GM21447 (cell line): ENCODE data around the gene ARHGAP30.
"Not testable (repeated sequence)": the region's sequence is repeated elsewhere in the genome, so short reads cannot be mapped to it uniquely, and the experiment has no call there.

Source experiments
- ATAC-seq: cut with Tn5 transposase; IDR thresholded peaks from one replicate; pipeline ENCODE4 v1.9.1; 2021; ENCODE audit not compliant: unreplicated experiment

The ARHGAP30 gene

DNA sequence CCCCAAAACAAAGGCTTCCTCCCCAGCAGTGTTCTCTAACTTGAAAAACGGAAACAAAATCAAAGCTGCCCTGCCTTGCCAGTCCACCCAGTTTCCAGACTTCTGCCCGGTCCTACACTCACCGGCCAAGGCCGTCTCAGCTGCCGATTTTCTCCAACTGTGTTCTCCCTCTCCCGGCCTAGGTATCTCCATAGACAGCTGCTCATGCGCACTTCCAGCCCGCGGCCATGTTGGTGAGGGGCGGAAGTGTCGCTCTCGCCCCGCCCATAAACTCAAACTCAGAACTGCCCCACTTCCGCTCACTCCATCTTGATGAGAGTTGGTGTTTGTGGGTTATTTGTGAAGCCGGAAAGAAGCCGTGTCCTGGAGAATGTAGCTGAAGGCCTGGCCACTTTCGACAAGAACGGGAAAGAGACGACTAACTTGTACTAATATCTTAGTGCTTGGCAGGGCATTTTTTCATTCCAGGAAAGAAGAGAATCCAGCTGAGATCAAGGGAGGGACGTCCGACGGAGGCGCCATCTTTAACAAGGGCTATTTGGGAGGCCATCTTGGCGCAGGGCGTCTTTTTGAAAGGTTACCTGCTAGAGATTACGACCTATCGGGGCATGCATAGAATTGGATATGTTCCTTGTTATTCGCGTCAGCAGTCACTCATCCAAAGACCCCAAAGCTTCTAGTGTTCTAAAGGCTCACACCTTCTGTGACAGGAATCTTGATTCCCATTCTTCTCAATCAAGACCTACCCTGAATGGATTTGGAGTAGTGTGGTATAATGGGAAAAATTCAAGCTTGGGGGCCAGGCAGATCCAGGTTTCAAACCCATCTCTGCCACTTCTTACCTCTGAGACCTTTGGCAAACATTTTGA lies 23.7 kb downstream of the ARHGAP30 start, which contains the start of gene USF1:
Gene USF1, minus strand, starts transcription at position 242 of the 869 bp plus-strand sequence. CDS start 2,702 bp downstream, outside the sequence.
- peak; percentile 59 for ATAC-seq

DNA sequence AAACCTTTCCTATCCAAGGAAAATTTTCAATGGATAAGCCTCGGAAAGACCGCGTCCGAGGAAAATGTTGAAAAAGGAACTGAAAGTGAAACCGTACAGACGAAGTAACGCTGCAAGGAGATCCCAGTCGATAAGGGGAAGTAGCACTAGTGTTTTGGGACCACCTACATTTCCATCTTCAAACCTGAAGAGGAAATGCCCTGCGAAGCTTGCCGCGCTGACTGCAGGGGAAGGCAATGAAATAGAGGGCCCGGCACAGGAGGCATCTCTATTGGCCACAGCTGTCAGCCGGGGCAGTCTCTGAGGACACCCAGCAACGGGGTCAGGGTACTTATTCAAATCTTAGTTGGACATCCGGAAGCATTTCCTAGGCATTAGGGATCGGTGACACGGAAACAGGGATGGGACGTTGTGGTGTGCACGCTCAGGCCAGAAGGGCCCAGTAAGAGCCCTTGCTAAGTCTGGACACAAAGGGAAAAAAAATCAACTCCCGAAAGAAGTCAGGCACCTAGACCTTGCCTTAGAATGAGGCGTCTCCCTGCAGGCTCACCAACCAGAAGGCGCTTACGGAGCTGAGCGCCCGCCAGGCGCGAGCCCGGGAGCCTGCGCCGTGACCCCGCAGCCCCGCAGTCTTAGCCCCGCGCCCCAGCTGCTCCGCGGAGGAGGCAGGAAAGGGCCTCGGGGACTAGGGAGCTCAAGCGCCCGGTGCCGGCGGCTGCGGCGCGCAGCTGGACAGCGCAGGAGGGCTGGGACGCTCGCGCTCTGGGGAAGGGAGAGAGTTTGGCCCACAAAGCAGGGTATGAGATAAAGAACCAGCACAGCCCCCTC lies 24.6 kb downstream of the ARHGAP30 start:
- peak; percentile 46 for ATAC-seq

DNA sequence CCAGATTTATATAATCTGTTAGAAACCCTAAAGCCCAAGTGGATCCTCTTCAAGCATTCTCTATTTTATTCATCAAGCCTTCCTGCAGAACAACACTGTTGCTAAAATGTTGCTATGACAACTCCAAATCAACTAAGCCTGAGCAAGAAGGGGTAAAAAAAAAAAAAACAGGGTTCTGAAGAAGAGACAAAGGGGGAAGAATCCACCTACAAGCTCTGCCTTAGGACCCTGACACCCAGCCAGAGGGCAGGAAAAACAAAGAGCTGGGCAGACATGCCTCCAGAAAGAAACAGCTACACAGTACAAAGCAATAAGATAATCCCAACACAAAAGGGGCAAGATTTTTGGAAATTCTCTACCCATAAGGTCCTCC lies 25.2 kb downstream of the ARHGAP30 start:
- no peak for ATAC-seq

DNA sequence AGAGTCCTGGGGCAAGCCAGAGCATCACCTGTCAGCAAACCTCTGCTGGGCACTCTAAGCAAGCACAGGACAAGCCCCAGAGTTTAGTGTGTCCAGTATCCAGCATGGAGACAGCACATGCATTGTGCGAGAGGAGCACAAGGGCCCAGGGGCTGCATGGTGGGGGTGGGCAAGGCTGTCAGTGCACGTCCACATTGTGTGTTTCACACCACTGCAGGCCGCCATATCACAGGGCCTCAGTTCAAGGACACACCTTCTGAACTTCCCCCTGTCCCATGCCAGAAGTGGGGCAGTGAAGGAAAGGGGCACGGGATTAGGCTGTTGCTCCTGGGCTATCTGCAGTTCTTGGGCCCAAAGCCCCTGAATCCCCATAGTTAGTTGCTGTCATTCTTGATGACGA lies 30.1 kb downstream of the ARHGAP30 start:
- no peak for ATAC-seq

DNA sequence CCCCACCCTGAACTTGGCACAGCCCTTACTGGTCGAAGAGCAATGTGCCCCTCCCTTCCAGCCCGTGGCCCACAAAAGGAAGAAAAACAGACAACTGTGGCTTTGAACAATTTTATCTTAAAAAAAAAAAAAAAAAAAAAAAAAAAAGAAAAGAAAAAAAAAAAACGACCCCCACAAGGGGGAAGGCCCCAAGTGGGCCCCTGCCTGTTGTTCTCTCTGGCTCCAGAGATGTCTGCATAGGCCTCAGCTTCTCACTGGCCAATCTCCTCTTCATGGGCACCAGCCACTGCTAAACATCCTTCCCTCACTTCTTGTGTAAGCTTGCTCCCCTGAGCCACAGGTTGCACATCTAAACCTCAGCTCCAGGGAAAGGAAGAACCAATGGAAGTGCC lies 30.5 kb downstream of the ARHGAP30 start:
- ATAC-seq = no peak

DNA sequence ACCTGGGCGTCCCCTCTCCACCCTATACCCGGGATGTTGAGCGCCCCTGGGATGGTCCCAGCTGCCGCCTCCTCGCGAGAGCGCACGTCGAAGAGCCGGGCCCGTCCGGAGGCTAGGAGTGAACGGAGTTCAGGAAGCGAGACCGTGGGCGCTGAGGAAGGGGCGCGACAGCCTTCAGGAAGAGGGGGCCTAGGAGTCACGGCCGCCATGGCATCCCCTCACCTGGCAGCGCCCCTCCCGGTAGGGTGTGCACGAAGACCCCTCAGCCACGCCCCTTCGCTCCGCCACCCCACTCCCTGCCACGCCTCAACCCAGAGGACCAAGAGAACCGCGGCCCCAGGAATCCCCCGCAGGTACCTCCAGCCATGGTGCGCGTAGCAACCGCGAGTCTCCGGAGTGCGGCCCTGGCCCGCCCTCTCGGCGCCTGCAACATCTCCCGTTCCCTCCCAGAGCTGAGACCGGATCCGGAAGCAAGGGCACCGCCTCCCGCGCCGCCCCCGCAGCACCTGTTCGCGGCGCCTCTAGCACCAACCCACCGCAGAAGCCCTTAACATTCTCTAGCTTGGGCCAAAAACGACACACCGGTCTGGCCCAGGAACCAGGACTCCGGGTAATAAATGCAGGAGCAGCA lies 31.1 kb downstream of the ARHGAP30 start, which contains the start of gene TSTD1:
Gene TSTD1, minus strand, starts transcription at position 442 of the 631 bp plus-strand sequence. Its CDS starts 75 bp downstream, at position 367.
- peak; percentile 83 for ATAC-seq

DNA sequence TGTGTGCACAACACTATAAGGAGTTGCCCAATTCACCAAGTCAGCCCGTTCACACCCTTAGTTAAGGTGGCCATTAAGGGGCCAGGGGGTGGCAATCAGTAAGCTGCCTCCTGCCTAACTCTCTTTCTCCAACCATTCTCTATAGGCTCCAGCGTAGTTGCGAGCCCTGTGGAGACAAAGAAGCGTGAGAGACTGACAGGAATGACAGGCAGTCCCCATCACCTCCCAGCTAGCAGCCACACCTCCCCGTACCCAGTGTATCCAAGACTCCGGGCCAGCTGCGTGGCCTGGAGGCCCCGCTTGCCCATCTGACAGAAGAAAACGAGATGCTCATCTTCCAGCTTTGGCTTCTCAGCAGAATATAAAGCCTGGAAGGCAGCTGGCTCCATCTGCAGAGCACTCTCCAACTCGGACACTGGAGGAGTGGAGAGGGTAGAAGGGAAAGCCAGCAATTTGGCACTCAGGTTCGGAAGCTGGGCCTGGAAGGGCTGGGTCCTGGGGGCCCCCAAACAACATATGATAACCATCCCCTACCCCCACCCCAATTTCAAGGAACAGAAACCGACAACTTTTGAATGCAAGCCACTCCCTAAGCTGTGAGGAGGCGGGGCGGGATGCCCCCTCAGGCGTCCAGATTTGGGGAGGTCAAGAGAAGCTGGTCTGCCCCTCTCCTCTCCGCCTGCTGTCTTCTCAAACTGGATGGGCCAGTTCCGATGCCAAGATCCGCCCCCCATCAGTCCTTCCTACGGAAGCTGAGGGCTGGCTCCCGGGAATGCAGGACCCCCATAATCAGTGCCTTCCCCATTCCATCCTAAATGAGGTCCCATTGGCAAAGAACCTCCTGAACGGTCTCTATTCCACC lies 31.8 kb downstream of the ARHGAP30 start:
- ATAC-seq = peak; percentile 23

DNA sequence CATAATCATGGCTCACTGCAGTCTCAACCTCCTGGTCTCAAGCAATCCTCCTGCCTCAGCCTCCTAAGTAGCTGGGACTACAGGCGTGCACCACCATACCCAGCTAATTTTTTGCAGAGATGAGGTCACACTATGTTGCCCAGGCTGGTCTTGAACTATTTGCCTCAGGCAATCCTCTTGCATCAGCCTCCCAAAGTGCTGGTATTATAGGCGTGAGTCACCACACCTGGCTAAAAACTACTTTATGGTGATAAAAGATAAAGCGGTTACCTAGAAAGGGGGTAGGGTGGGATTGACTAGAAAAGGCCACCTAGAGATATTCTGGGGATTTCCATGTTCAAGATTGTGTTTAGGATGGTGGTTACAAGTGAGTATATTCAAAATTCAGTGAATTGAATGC lies 35.9 kb downstream of the ARHGAP30 start:
- ATAC-seq = no peak

DNA sequence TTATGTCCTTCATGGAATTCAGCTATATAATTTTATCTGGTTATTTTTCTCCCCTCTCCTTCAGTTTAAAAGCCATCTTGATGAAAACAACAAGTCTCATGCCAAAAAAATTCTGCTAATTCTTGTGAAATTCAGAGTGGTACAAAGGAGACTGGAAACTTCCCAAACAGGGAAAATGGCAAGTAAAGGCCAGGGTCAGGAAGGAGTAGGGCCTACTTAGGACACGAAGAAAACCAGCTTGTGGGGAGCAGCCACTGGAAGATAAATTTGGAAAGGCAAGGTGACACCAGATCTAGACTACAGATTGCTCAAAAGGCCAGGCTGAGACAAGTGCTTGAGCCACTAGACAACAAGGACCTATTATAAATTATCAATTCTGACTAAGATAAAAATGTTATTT lies 37.3 kb downstream of the ARHGAP30 start:
- ATAC-seq = no peak

DNA sequence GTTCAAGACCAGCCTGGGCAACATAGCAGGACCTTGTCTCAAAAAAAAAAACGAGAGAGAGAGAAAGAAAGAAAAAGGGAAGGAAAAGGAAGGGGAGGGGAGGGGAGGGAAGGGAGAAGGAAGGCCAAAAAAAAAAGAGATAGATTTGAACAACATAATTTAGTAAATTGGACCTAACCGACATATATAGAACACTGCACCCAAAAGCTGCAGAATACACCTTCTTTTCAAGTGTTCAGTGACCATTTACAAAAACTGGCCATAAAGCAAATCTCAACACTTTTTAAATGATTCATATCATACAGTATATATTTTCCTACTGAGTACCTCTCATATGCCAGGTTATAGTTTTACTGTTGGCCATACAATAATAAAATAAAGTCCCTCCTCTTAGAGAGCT lies 37.8 kb downstream of the ARHGAP30 start:
- ATAC-seq = no peak

DNA sequence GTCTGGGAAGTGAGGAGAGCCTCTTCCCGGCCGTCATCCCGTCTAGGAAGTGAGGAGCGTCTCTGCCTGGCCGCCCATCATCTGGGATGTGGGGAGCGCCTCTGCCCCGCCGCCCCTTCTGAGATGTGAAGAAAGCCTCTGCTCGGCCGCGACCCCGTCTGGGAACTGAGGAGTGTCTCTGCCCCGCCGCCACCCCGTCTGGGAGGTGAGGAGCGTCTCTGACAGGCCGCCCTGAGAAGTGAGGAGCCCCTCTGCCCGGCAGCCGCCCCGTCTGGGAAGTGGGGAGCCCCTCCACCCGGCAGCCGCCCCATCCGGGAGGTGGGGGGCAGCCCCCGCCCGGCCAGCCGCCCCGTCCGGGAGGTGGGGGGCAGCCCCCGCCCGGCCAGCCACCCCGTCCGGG lies 40.2 kb downstream of the ARHGAP30 start:
- not testable (repeated sequence) for ATAC-seq

DNA sequence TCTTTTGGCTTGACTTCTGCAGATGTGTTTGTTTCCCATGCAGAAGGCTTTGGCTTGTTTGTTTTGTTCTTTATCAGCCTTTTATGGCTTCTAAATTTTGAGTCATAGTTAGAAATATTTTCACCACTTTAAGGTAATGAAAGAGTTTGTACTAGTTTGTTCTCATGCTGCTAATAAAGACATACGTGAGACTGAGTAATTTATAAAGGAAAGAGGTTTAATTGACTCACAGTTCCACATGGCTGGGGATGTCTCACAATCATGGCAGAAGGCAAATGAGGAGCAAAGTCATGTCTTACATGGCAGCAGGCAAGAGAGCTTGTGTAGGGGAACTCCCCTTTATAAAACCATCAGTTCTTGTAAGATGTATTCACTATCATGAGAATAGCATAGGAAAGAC lies 42.7 kb downstream of the ARHGAP30 start:
- not testable (repeated sequence) for ATAC-seq

DNA sequence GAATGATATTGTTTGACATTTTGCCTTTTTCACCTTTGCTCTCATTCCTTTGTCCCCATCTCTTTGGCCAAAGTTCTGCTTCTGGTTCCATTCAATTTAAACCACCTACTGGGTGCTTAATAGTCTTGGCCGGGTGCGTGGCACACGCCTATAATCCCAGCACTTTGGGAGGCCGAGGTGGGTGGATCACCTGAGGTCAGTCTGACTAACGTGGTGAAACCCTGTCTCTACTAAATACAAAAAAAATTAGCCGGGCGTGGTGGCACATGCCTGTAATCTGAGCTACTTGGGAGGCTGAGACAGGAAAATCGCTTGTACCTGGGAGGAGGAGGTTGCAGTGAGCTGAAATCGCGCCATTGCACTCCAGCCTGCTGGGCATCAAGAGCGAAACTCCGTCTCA lies 47.3 kb downstream of the ARHGAP30 start:
- not testable (repeated sequence) for ATAC-seq

DNA sequence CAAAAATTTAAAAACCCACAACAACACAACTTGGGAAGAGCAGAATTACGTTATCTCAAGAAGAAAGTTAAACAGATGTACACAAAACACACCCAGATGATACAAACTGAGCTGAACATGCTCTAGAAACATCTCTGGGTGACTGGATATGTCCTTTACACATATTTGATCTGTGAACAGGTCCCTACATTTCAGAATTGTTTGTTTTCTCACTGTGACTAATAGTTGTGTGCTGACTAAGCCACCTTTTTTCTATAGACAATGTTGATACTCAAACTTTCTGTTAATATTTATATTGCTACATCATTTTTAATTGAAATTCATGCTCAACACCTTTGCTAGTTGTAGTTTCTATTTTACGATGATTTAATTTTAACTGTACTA lies 47.7 kb downstream of the ARHGAP30 start:
- no peak for ATAC-seq

DNA sequence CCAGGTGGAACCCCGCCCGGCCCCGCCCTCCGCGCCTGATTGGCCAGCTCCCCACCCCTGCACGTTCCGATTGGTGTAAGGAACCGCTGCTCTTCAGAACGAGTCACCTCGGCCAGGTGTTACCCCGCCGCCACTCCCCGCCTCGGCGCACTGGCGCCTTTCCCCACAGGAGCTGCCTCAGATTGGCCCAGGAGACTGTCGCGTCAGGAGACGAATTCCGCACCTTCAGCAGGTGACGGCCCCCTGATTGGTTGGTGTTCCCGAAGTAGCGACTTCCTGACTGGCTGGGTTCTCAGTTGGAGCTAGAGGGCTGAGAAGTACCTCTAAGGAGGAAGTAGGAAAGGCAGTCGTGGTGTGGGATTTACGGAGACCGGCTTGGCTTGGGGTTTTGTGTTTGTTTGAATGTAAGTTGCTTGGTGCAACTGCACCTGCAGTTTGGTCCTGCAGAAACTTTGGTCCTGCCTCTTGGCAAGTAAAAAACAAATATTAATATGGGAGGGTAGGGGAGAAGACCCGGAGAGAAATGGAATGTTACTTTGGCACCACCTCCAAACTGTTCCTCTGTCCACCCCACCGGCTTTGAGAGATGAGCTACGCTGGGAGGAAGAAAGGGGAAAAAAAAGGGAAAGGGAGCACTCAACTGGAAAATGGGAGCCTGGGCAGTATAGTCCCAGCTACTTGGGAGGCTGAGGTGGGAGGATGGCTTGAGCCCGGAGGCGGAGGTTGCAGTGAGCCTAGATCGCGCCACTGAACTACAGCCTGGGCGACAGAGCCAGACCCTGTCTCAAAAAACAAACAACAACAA lies 48.3 kb downstream of the ARHGAP30 start:
- ATAC-seq = peak; percentile 84

DNA sequence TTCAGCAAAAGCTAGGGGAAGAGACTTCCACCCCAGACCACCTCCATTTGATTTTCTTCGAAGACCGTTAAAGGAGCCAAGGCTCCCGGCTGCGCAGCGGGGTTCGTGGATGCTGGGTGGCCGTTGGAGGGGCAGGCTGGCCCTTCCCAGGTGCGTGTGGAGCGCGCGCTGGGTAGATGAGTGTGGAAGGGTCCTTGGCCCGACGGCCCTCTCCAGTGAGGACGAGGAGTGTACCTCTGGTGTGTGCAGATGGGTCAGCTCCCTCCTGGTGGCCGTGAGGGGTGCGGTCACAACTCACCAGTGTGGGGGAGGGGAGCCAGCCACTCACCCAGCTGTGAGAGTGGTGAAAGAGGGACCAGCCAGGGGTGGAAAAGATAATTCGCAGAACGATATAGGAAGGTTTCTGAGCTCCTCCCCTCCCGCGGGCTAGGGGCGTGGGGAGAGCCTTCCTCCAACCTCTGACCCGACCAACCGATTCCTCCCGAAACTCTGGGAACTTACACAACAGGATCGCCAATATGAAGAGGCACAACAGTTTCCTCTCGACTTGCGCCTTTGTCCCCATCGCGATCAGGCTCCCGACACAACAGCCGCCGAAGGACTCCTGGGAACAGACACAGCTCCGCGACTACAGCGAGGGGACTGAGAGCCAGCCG lies 49.1 kb downstream of the ARHGAP30 start, which contains the start of gene F11R:
Gene F11R, minus strand, starts transcription at position 644 of the 656 bp plus-strand sequence. Its CDS starts 79 bp downstream, at position 565.
- peak; percentile 46 for ATAC-seq

DNA sequence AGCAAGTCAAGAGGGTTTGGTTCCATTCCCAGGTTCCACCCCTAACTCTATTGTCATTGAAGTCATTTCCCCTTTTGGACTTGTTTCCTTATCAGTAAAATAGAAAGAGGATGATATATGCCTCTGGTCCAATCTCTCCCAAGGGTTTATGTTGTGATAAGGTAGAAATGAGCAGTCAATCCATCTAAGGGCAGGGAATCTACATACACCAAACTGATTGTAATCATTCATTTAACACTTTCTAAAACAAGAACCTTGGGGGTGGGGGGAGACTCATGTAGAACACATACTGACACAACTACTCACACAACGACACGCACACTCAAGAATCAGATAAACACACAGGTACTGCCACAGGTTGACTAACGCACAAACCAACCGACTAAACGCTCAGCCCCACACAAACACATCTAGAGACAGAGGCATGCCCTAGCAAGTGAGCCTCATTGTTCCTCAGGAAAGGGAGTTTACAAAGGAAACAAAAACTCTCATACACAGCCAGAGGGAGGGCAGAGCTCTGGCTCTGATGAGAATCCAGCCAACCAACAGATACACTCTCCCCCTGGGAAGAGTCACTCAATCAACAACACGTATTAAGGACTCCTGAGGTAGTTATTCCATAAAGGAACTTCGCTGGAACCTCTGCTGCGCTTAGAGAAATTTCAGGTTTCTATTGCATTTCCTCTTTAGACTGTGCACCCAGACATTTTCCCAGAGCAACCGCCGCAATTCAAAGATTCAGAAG lies 49.8 kb downstream of the ARHGAP30 start:
- ATAC-seq = peak; percentile 3

DNA sequence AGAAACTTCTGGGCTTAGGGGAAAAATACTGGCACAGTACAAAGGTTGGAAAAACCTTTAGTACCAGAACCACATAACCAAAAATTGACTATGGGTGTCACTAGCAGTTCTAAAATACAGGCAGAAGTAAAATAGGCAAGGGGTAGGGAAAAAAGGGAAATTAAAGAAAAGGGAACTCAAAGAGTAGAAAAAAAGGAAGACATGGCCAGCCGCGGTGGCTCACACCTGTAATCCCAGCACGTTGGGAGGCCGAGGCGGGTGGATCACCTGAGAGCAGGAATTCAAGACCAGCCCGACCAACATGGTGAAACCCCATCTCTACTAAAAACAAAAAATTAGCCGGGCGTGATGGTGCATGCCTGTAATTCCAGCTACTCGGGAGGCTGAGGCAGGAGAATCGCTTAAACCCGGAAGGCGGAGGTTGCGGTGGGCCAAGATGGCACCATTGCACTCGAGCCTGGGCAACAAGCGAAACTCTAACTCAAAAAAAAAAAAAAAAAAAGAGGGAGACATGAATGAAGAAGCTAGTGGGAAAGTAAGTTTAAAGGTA lies 50.5 kb downstream of the ARHGAP30 start:
- not testable (repeated sequence) for ATAC-seq
